ENCODE measurements around the gene DHRS12. TPM values are rescaled to one million over a fixed set of nuclear protein-coding genes. Genes with fewer than 3 reads are reported as not detected.

The DHRS12 gene
- total RNA-seq, 1 donor, result 4.3 TPM

- peak; percentile 28 for DNase-seq (ENCODE audit: low read depth)
- H3K4me3 ChIP-seq (ENCODE audit: low read depth, low read length), result no peak overlapping the region
- no peak for TF ChIP-seq CTCF (IDR thresholded peaks at IDR 0.05; ENCODE audit: insufficient read depth, low read depth, low read length)
Measured at GRCh38 chr13:51758691-51759090, 45.3 kb downstream of the DHRS12 start.

- DNase-seq (ENCODE audit: low read depth), result no peak
- TF ChIP-seq CTCF (IDR thresholded peaks at IDR 0.05; ENCODE audit: insufficient read depth, low read depth, low read length), result no peak
- no peak overlapping the region for H3K4me3 ChIP-seq (ENCODE audit: low read depth, low read length)
Measured at GRCh38 chr13:51756651-51757050, 47.3 kb downstream of the DHRS12 start.

GRCh38 chr13:51747438-51748434 is 56.2 kb downstream of the DHRS12 start:
- TF ChIP-seq CTCF (IDR thresholded peaks at IDR 0.05; ENCODE audit: insufficient read depth, low read depth, low read length), result no peak
- no peak for DNase-seq (ENCODE audit: low read depth)
- no peak overlapping the region for H3K4me3 ChIP-seq (ENCODE audit: low read depth, low read length)

- no peak for TF ChIP-seq CTCF (IDR thresholded peaks at IDR 0.05; ENCODE audit: insufficient read depth, low read depth, low read length)
Measured at GRCh38 chr13:51746802-51747201, 57.2 kb downstream of the DHRS12 start.

GRCh38 chr13:51745243-51745642 is 58.7 kb downstream of the DHRS12 start:
- no peak for TF ChIP-seq CTCF (IDR thresholded peaks at IDR 0.05; ENCODE audit: insufficient read depth, low read depth, low read length)
- DNase-seq (ENCODE audit: low read depth), result no peak
- no peak overlapping the region for H3K4me3 ChIP-seq (ENCODE audit: low read depth, low read length)

More at GRCh38 chr13:51746802-51747201, 57.2 kb downstream of the DHRS12 start:
- H3K4me3 ChIP-seq (ENCODE audit: low read depth, low read length), result no peak overlapping the region
- no peak for DNase-seq (ENCODE audit: low read depth)

- no peak for DNase-seq (ENCODE audit: low read depth)
- no peak for TF ChIP-seq CTCF (IDR thresholded peaks at IDR 0.05; ENCODE audit: insufficient read depth, low read depth, low read length)
- no peak overlapping the region for H3K4me3 ChIP-seq (ENCODE audit: low read depth, low read length)
Measured at GRCh38 chr13:51742611-51743010, 61.4 kb downstream of the DHRS12 start.

All from fibroblast of villous mesenchyme (primary cell).